Muscle layer of colon (tissue), 2 donors: ENCODE results near the gene PCBD1.

Source experiments
- H3K27ac ChIP-seq: one replicate; pipeline ENCODE4 v1.7.0; 2013; ENCODE audit warnings: low read depth, mild to moderate bottlenecking, low read length, moderate library complexity
- H3K27me3 ChIP-seq, 2 donors: one replicate each; pipeline ENCODE4 v1.7.0; 2013; ENCODE audit warnings: low read length in 2 of 2, mild to moderate bottlenecking in 2 of 2; ENCODE audit not compliant: insufficient read depth in 2 of 2, control insufficient read depth in 1 of 2
- H3K36me3 ChIP-seq: one replicate; pipeline ENCODE4 v1.7.0; 2013; ENCODE audit warnings: mild to moderate bottlenecking, low read length; ENCODE audit not compliant: insufficient read depth
- H3K4me1 ChIP-seq: one replicate; pipeline ENCODE4 v1.7.0; 2013; ENCODE audit warnings: mild to moderate bottlenecking, low read length; ENCODE audit not compliant: insufficient read depth
- H3K4me3 ChIP-seq, 2 donors: one replicate each; pipeline ENCODE4 v1.7.0; 2013; ENCODE audit warnings: low read length in 2 of 2, low read depth in 1 of 2, mild to moderate bottlenecking in 1 of 2, moderate library complexity in 1 of 2
- H3K9ac ChIP-seq: one replicate; pipeline ENCODE4 v1.7.0; 2013; ENCODE audit warnings: low read length
- H3K9me3 ChIP-seq: one replicate; pipeline ENCODE4 v1.7.0; 2013; ENCODE audit warnings: mild to moderate bottlenecking, low read length
- donor health status: abdominal sarcoma.
- donor health status: Adenocarcinoma of cecum.

PCBD1 gene

GRCh38 chr10:70907637-70908405, 19.5 kb upstream of the PCBD1 start:
- no peak overlapping the region for H3K9ac ChIP-seq
- no peak overlapping the region for H3K4me3 ChIP-seq
- H3K27ac ChIP-seq = no peak overlapping the region
- no peaks in the 10 kb centered on the region for H3K36me3 ChIP-seq
- H3K9me3 ChIP-seq = no peaks in the 10 kb centered on the region
- H3K27me3 ChIP-seq = no peaks in the 10 kb centered on the region
- H3K4me1 ChIP-seq = peaks cover 4% of the 10 kb centered on the region

GRCh38 chr10:70906953-70907636, 18.7 kb upstream of the PCBD1 start:
- H3K27me3 ChIP-seq = no peaks in the 10 kb centered on the region
- H3K27ac ChIP-seq = no peak overlapping the region
- no peak overlapping the region for H3K4me3 ChIP-seq
- no peaks in the 10 kb centered on the region for H3K9me3 ChIP-seq
- H3K4me1 ChIP-seq = peaks cover 4% of the 10 kb centered on the region
- H3K36me3 ChIP-seq = no peaks in the 10 kb centered on the region
- H3K9ac ChIP-seq = no peak overlapping the region

GRCh38 chr10:70906031-70906783, 17.8 kb upstream of the PCBD1 start:
- Histone ChIP-seq H3K9me3 (no peaks in the 10 kb centered on the region), H3K36me3 (no peaks in the 10 kb centered on the region), H3K4me3 (no peak overlapping the region), H3K4me1 (peaks cover 4% of the 10 kb centered on the region), H3K27me3 (no peaks in the 10 kb centered on the region), H3K9ac (no peak overlapping the region), H3K27ac (no peak overlapping the region)

GRCh38 chr10:70905071-70906021, 17.0 kb upstream of the PCBD1 start:
- Histone ChIP-seq H3K27ac (no peak overlapping the region), H3K4me3 (no peak overlapping the region), H3K36me3 (no peaks in the 10 kb centered on the region), H3K9me3 (no peaks in the 10 kb centered on the region), H3K4me1 (peaks cover 4% of the 10 kb centered on the region), H3K27me3 (no peaks in the 10 kb centered on the region), H3K9ac (no peak overlapping the region)

- H3K36me3 ChIP-seq = no peaks in the 10 kb centered on the region
- H3K27ac ChIP-seq = no peak overlapping the region
- no peaks in the 10 kb centered on the region for H3K9me3 ChIP-seq
- H3K4me1 ChIP-seq = peaks cover 4% of the 10 kb centered on the region
- no peaks in the 10 kb centered on the region for H3K27me3 ChIP-seq
- H3K9ac ChIP-seq = no peak overlapping the region
- no peak overlapping the region for H3K4me3 ChIP-seq
Observed at GRCh38 chr10:70903262-70903921, 15.0 kb upstream of the PCBD1 start.

- no peak overlapping the region for H3K27ac ChIP-seq
- no peaks in the 10 kb centered on the region for H3K27me3 ChIP-seq
- H3K9me3 ChIP-seq = no peaks in the 10 kb centered on the region
- no peak overlapping the region for H3K9ac ChIP-seq
- H3K4me3 ChIP-seq = no peak overlapping the region
- H3K36me3 ChIP-seq = no peaks in the 10 kb centered on the region
- peaks cover 4% of the 10 kb centered on the region for H3K4me1 ChIP-seq
Observed at GRCh38 chr10:70902661-70903261, 14.4 kb upstream of the PCBD1 start.

GRCh38 chr10:70901276-70901878, 13.0 kb upstream of the PCBD1 start:
- Histone ChIP-seq H3K9me3 (no peaks in the 10 kb centered on the region), H3K4me1 (peaks cover under 1% of the 10 kb centered on the region), H3K9ac (no peak overlapping the region), H3K4me3 (no peak overlapping the region), H3K27me3 (no peaks in the 10 kb centered on the region), H3K36me3 (no peaks in the 10 kb centered on the region), H3K27ac (no peak overlapping the region)

- no peak overlapping the region for H3K4me3 ChIP-seq
- H3K27ac ChIP-seq = no peak overlapping the region
- no peaks in the 10 kb centered on the region for H3K36me3 ChIP-seq
- H3K9me3 ChIP-seq = no peaks in the 10 kb centered on the region
- no peaks in the 10 kb centered on the region for H3K4me1 ChIP-seq
- H3K9ac ChIP-seq = no peak overlapping the region
- H3K27me3 ChIP-seq = no peaks in the 10 kb centered on the region
Observed at GRCh38 chr10:70899096-70899495, 10.7 kb upstream of the PCBD1 start.

GRCh38 chr10:70898687-70899086, 10.3 kb upstream of the PCBD1 start:
- Histone ChIP-seq H3K27ac (no peak overlapping the region), H3K27me3 (no peaks in the 10 kb centered on the region), H3K9ac (no peak overlapping the region), H3K9me3 (no peaks in the 10 kb centered on the region), H3K36me3 (no peaks in the 10 kb centered on the region), H3K4me3 (no peak overlapping the region), H3K4me1 (no peaks in the 10 kb centered on the region)

GRCh38 chr10:70896551-70896950, 8.2 kb upstream of the PCBD1 start:
- Histone ChIP-seq H3K4me3 (no peak overlapping the region), H3K9me3 (no peaks in the 10 kb centered on the region), H3K9ac (no peak overlapping the region), H3K36me3 (no peaks in the 10 kb centered on the region), H3K4me1 (no peaks in the 10 kb centered on the region), H3K27ac (no peak overlapping the region), H3K27me3 (no peaks in the 10 kb centered on the region)
